ENCODE data around the gene MEIS2.

Gene MEIS2

DNA sequence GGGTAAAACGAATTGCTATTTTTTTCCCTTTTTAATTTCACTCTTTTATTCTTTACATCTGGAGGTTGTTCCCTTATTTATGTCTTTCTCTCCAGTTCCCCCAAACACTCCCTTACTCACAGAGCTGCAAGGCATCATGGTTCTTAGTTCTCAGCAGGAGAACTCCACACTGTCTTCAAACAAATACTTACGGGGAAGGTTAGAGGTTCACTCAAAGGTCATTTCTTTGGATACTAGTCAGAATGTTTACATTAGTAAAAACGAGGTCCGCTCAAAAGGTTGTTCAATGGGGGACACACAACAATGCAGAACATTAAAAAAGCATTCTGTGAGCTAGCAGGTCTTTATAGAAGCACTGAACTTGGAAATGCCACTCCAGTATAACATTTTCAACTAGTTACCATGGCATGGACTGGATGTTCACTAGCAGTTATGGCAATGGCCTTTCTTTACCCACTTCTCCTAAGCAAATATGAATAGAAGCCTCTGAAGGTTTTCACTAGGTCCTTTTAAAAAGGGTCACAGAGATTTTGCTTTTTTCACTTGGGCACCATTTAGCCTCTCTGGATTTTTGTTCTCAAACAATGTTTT lies 201.7 kb downstream of the MEIS2 start:
- Histone ChIP-seq H3K4me3 (replicated peaks; ENCODE audit: insufficient read depth, low read length) (no peak overlapping the region), H3K27me3 (ENCODE audit: insufficient read depth, poor library complexity, severe bottlenecking) (peaks cover 3% of the 10 kb centered on the region), H3K27ac (replicated peaks) (no peak overlapping the region)
- DNase-seq (ENCODE audit: low read depth in 1 of 2, low spot score in 1 of 2) = no peak
- TF ChIP-seq SPI1 (IDR thresholded peaks at IDR 0.05; ENCODE audit: borderline replicate concordance, low read depth) (no peak), POLR2AphosphoS5 (IDR thresholded peaks at IDR 0.05; ENCODE audit: low read depth) (no peak), GABPA (IDR thresholded peaks at IDR 0.05; ENCODE audit: low read depth) (no peak)
- TF ChIP-seq, protein P1, sequence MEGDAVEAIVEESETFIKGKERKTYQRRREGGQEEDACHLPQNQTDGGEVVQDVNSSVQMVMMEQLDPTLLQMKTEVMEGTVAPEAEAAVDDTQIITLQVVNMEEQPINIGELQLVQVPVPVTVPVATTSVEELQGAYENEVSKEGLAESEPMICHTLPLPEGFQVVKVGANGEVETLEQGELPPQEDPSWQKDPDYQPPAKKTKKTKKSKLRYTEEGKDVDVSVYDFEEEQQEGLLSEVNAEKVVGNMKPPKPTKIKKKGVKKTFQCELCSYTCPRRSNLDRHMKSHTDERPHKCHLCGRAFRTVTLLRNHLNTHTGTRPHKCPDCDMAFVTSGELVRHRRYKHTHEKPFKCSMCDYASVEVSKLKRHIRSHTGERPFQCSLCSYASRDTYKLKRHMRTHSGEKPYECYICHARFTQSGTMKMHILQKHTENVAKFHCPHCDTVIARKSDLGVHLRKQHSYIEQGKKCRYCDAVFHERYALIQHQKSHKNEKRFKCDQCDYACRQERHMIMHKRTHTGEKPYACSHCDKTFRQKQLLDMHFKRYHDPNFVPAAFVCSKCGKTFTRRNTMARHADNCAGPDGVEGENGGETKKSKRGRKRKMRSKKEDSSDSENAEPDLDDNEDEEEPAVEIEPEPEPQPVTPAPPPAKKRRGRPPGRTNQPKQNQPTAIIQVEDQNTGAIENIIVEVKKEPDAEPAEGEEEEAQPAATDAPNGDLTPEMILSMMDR (IDR thresholded peaks at IDR 0.05; ENCODE audit: insufficient read depth, low read length) = no peak
- TF ChIP-seq, protein P2, sequence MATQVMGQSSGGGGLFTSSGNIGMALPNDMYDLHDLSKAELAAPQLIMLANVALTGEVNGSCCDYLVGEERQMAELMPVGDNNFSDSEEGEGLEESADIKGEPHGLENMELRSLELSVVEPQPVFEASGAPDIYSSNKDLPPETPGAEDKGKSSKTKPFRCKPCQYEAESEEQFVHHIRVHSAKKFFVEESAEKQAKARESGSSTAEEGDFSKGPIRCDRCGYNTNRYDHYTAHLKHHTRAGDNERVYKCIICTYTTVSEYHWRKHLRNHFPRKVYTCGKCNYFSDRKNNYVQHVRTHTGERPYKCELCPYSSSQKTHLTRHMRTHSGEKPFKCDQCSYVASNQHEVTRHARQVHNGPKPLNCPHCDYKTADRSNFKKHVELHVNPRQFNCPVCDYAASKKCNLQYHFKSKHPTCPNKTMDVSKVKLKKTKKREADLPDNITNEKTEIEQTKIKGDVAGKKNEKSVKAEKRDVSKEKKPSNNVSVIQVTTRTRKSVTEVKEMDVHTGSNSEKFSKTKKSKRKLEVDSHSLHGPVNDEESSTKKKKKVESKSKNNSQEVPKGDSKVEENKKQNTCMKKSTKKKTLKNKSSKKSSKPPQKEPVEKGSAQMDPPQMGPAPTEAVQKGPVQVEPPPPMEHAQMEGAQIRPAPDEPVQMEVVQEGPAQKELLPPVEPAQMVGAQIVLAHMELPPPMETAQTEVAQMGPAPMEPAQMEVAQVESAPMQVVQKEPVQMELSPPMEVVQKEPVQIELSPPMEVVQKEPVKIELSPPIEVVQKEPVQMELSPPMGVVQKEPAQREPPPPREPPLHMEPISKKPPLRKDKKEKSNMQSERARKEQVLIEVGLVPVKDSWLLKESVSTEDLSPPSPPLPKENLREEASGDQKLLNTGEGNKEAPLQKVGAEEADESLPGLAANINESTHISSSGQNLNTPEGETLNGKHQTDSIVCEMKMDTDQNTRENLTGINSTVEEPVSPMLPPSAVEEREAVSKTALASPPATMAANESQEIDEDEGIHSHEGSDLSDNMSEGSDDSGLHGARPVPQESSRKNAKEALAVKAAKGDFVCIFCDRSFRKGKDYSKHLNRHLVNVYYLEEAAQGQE (IDR thresholded peaks at IDR 0.05; ENCODE audit: insufficient replicate concordance, low read depth) = no peak

GRCh38 chr15:36897834-36898233 lies 202.5 kb downstream of the MEIS2 start:
- H3K4me3 ChIP-seq (replicated peaks; ENCODE audit: insufficient read depth, low read length) = no peak overlapping the region
- no peak for TF ChIP-seq SPI1 (IDR thresholded peaks at IDR 0.05; ENCODE audit: borderline replicate concordance, low read depth)
- TF ChIP-seq POLR2AphosphoS5 (IDR thresholded peaks at IDR 0.05; ENCODE audit: low read depth) = no peak
- TF ChIP-seq, protein P1 (IDR thresholded peaks at IDR 0.05; ENCODE audit: insufficient read depth, low read length) = no peak
- TF ChIP-seq, protein P2 (IDR thresholded peaks at IDR 0.05; ENCODE audit: insufficient replicate concordance, low read depth) = no peak
- no peak for TF ChIP-seq GABPA (IDR thresholded peaks at IDR 0.05; ENCODE audit: low read depth)
- no peak for DNase-seq (ENCODE audit: low read depth in 1 of 2, low spot score in 1 of 2)
- no peaks in the 10 kb centered on the region for H3K27me3 ChIP-seq (ENCODE audit: insufficient read depth, poor library complexity, severe bottlenecking)
- H3K27ac ChIP-seq (replicated peaks) = no peak overlapping the region

DNA sequence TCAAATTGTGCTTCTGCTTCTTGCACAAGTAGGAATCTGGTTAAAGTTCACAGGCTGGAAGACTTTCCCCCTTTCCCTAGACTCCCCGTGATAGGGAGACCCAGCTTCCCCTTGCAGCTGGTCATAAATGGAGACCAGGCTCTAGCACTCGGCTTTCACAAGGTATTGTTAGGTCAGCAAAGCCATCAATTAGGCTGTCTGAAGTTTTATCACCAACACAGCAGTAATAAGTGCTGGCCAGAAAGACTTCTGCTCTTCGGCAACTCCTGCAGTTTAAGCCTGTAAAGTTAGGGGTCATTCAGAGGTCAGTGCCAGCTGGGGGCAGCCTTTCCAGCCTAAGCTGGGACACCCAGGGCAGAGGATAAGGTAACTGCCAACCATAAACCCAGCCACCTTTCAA lies 203.4 kb downstream of the MEIS2 start:
- Histone ChIP-seq H3K27me3 (ENCODE audit: insufficient read depth, poor library complexity, severe bottlenecking) (no peaks in the 10 kb centered on the region), H3K4me3 (replicated peaks; ENCODE audit: insufficient read depth, low read length) (no peak overlapping the region), H3K27ac (replicated peaks) (no peak overlapping the region)
- no peak for DNase-seq (ENCODE audit: low read depth in 1 of 2, low spot score in 1 of 2)
- TF ChIP-seq SPI1 (IDR thresholded peaks at IDR 0.05; ENCODE audit: borderline replicate concordance, low read depth) (no peak), POLR2AphosphoS5 (IDR thresholded peaks at IDR 0.05; ENCODE audit: low read depth) (no peak), GABPA (IDR thresholded peaks at IDR 0.05; ENCODE audit: low read depth) (no peak)
- TF ChIP-seq, protein P1 (IDR thresholded peaks at IDR 0.05; ENCODE audit: insufficient read depth, low read length) = no peak
- TF ChIP-seq, protein P2 (IDR thresholded peaks at IDR 0.05; ENCODE audit: insufficient replicate concordance, low read depth) = no peak
